ENCODE results near the gene PPP3R2. TPM values are rescaled to one million over a fixed set of nuclear protein-coding genes. Genes with fewer than 3 reads are reported as not detected.

Gene PPP3R2
- total and polyA plus RNA-seq, 2 experiments from 2014 or later = not detected

GRCh38 chr9:101566904-101567724, 27.7 kb downstream of the PPP3R2 start:
- no peaks in the 10 kb centered on the region for H3F3A ChIP-seq (replicated peaks; ENCODE audit: low read depth)
- no peak overlapping the region for H3K27ac ChIP-seq (ENCODE audit: low read depth)
- H3K4me2 ChIP-seq = no peak overlapping the region
- no peaks in the 10 kb centered on the region for H3K79me2 ChIP-seq (replicated peaks; ENCODE audit: insufficient read depth)
- H3K4me3 Mint-ChIP-seq = no peak overlapping the region
- ATAC-seq (no peak), DNase-seq (ENCODE audit: low spot score) (peak; percentile 65)
- no peak for TF ChIP-seq STAT1 (IDR thresholded peaks at IDR 0.05; ENCODE audit: unreplicated experiment)
- TF ChIP-seq NANOG (IDR thresholded peaks at IDR 0.05; ENCODE audit: borderline replicate concordance) = no peak
- TF ChIP-seq CTCF (conservative IDR thresholded peaks at IDR 0.05; ENCODE audit: low read depth in 2 of 2) = peak; percentile 66 to 67
- no peak for TF ChIP-seq POLR2AphosphoS5 (IDR thresholded peaks at IDR 0.05; ENCODE audit: low read depth)
- peaks cover 43% of the 10 kb centered on the region for H3K36me3 Mint-ChIP-seq (ENCODE audit: low read depth)
- H2AFZ ChIP-seq = no peak overlapping the region
- no peak overlapping the region for H3K27ac Mint-ChIP-seq
- H3K9me2 ChIP-seq (ENCODE audit: insufficient read depth) = peaks cover 8% of the 10 kb centered on the region
- peaks cover 26% of the 10 kb centered on the region for H3K4me1 ChIP-seq (ENCODE audit: insufficient read depth)
- H3K27me3 Mint-ChIP-seq (ENCODE audit: insufficient read depth, low read depth, poor library complexity) = no peaks in the 10 kb centered on the region
- H4K20me1 ChIP-seq (replicated peaks; ENCODE audit: insufficient read depth) = no peaks in the 10 kb centered on the region
- H3K9me3 Mint-ChIP-seq = no peaks in the 10 kb centered on the region
- H3K27me3 ChIP-seq (ENCODE audit: insufficient read depth) = no peaks in the 10 kb centered on the region
- H3K36me3 ChIP-seq (ENCODE audit: insufficient read depth) = peaks cover 27% of the 10 kb centered on the region; the same call in 1 of the 2 replicates
- no peak overlapping the region for H3K4me3 ChIP-seq
- H3K4me1 Mint-ChIP-seq = peaks cover 20% of the 10 kb centered on the region

GRCh38 chr9:101564252-101564651, 30.5 kb downstream of the PPP3R2 start:
- Histone ChIP-seq H3K27me3 (ENCODE audit: insufficient read depth) (no peaks in the 10 kb centered on the region), H3K79me2 (replicated peaks; ENCODE audit: insufficient read depth) (peaks cover 10% of the 10 kb centered on the region), H4K20me1 (replicated peaks; ENCODE audit: insufficient read depth) (no peaks in the 10 kb centered on the region), H3K9me2 (ENCODE audit: insufficient read depth) (no peaks in the 10 kb centered on the region), H3K4me2 (no peak overlapping the region), H3F3A (replicated peaks; ENCODE audit: low read depth) (no peaks in the 10 kb centered on the region), H3K4me1 (ENCODE audit: insufficient read depth) (no peaks in the 10 kb centered on the region), H3K36me3 (ENCODE audit: insufficient read depth) (peaks cover 43% of the 10 kb centered on the region), H3K27ac (ENCODE audit: low read depth) (no peak overlapping the region), H2AFZ (no peak overlapping the region), H3K4me3 (no peak overlapping the region)
- no peaks in the 10 kb centered on the region for H3K9me3 Mint-ChIP-seq
- H3K4me1 Mint-ChIP-seq = no peaks in the 10 kb centered on the region
- ATAC-seq (no peak), DNase-seq (ENCODE audit: low spot score) (no peak)
- H3K27me3 Mint-ChIP-seq (ENCODE audit: insufficient read depth, low read depth, poor library complexity) = no peaks in the 10 kb centered on the region
- H3K27ac Mint-ChIP-seq = no peak overlapping the region
- H3K36me3 Mint-ChIP-seq (ENCODE audit: low read depth) = peaks cover 67% of the 10 kb centered on the region
- H3K4me3 Mint-ChIP-seq = no peak overlapping the region
- TF ChIP-seq ZNF331 (CRISPR knock-in tag; IDR thresholded peaks at IDR 0.05; ENCODE audit: low read depth) (no peak), JUNB (IDR thresholded peaks at IDR 0.05; ENCODE audit: unreplicated experiment) (no peak), NANOG (IDR thresholded peaks at IDR 0.05; ENCODE audit: borderline replicate concordance) (no peak), EZH2phosphoT487 (IDR thresholded peaks at IDR 0.05; ENCODE audit: unreplicated experiment) (no peak), POLR2AphosphoS5 (IDR thresholded peaks at IDR 0.05; ENCODE audit: low read depth) (no peak), CTCF (conservative IDR thresholded peaks at IDR 0.05; ENCODE audit: low read depth in 2 of 2) (no peak), EZH2 (IDR thresholded peaks at IDR 0.05; ENCODE audit: low read depth, unreplicated experiment) (no peak), ETS1 (IDR thresholded peaks at IDR 0.05) (no peak), CREB1 (CRISPR knock-in tag; IDR thresholded peaks at IDR 0.05; ENCODE audit: low read depth) (no peak)
